H1 (cell line): ENCODE results near the gene ZC3H8. TPM values are rescaled to one million over a fixed set of nuclear protein-coding genes. Genes with fewer than 3 reads are reported as not detected.

Experiments used
- RAD21 ChIP-seq, 2 experiments: IDR thresholded peaks in 1 of 2; conservative IDR thresholded peaks in 1 of 2; 2 replicates each; pipeline ENCODE4 v1.6.1; 2011; ENCODE audit warnings: low read depth in 2 of 2, low read length in 2 of 2, improper control_type of control experiment in 1 of 2, inconsistent platforms in 1 of 2, mild to moderate bottlenecking in 1 of 2, moderate library complexity in 1 of 2
- SAP30 ChIP-seq: fragments of 300-600 bp; sonication (generic); IDR thresholded peaks from 2 replicates; pipeline ENCODE4 v1.7.1; 2012; ENCODE audit warnings: low read length, moderate library complexity, mild to moderate bottlenecking, inconsistent platforms; ENCODE audit not compliant: insufficient read depth, insufficient replicate concordance
- SP1 ChIP-seq: IDR thresholded peaks from 2 replicates; pipeline ENCODE4 v1.6.1; 2011; ENCODE audit warnings: low read depth, low read length
- TAF1 ChIP-seq: IDR thresholded peaks from 2 replicates; pipeline ENCODE4 v1.6.1; 2011; ENCODE audit warnings: mild to moderate bottlenecking, low read depth, low read length
- TEAD4 ChIP-seq: IDR thresholded peaks from 2 replicates; pipeline ENCODE4 v1.6.1; 2012; ENCODE audit warnings: low read depth, low read length, inconsistent platforms, mixed read lengths
- polyA plus RNA-seq, 7 experiments: library from polyadenylated mRNA; depleted of rRNA in 3 of 7; stranded (reverse) in 5 of 7; unstranded in 2 of 7; fragments of >200 nt in 5 of 7; fragments of 200-250 nt in 2 of 7; gene quantifications; 1 replicate in 5 of 7; 2 replicates in 1 of 7; 4 replicates in 1 of 7; pipeline versions ENCODE4 v1.2.1 to v1.2.3, GENCODE V29; 2011 to 2013; ENCODE audit warnings: missing spikeins in 2 of 7, mixed read lengths in 2 of 7
- total RNA-seq: library from RNA; stranded (reverse); fragmentation: NEBNext Ultra II Directional; extraction: Animal tissue kit (Norgen Biotek cat#: 25700); gene quantifications from 2 replicates; pipeline ENCODE4 v1.2.1, GENCODE V29; 2021
- TF ChIP-seq, protein P1 (sequence below): fragments of 300-600 bp; sonication (generic); IDR thresholded peaks from 2 replicates; pipeline ENCODE4 v1.7.1; 2012; ENCODE audit warnings: low read length, moderate library complexity, mild to moderate bottlenecking, inconsistent platforms; ENCODE audit not compliant: insufficient replicate concordance

ZC3H8 gene
- total and polyA plus RNA-seq, 2 of the 8 experiments (the other 6 are each of a cell fraction or from before 2014, with no cell fraction given): 1.9 to 7.1 TPM

DNA sequence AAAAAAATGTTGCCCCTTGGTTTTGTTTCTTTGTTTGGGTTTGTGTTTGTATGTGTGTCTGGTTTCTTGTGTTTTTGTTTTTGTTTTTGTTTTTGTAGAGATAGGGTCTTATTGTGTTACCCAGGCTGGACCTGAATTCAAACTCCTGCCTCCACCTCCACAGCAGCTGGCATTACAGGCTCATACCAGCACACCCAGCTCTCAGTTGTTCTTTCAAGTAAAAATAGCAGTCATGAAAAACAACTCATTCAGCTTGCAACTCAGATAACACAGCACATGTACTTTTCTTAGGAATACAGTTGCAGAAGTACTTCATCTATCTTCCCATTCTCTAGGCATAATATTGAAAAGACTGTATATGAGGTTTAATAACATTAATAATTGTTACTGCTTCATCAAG is 37.0 kb downstream of the ZC3H8 start (continued):
- TF ChIP-seq, protein P1, sequence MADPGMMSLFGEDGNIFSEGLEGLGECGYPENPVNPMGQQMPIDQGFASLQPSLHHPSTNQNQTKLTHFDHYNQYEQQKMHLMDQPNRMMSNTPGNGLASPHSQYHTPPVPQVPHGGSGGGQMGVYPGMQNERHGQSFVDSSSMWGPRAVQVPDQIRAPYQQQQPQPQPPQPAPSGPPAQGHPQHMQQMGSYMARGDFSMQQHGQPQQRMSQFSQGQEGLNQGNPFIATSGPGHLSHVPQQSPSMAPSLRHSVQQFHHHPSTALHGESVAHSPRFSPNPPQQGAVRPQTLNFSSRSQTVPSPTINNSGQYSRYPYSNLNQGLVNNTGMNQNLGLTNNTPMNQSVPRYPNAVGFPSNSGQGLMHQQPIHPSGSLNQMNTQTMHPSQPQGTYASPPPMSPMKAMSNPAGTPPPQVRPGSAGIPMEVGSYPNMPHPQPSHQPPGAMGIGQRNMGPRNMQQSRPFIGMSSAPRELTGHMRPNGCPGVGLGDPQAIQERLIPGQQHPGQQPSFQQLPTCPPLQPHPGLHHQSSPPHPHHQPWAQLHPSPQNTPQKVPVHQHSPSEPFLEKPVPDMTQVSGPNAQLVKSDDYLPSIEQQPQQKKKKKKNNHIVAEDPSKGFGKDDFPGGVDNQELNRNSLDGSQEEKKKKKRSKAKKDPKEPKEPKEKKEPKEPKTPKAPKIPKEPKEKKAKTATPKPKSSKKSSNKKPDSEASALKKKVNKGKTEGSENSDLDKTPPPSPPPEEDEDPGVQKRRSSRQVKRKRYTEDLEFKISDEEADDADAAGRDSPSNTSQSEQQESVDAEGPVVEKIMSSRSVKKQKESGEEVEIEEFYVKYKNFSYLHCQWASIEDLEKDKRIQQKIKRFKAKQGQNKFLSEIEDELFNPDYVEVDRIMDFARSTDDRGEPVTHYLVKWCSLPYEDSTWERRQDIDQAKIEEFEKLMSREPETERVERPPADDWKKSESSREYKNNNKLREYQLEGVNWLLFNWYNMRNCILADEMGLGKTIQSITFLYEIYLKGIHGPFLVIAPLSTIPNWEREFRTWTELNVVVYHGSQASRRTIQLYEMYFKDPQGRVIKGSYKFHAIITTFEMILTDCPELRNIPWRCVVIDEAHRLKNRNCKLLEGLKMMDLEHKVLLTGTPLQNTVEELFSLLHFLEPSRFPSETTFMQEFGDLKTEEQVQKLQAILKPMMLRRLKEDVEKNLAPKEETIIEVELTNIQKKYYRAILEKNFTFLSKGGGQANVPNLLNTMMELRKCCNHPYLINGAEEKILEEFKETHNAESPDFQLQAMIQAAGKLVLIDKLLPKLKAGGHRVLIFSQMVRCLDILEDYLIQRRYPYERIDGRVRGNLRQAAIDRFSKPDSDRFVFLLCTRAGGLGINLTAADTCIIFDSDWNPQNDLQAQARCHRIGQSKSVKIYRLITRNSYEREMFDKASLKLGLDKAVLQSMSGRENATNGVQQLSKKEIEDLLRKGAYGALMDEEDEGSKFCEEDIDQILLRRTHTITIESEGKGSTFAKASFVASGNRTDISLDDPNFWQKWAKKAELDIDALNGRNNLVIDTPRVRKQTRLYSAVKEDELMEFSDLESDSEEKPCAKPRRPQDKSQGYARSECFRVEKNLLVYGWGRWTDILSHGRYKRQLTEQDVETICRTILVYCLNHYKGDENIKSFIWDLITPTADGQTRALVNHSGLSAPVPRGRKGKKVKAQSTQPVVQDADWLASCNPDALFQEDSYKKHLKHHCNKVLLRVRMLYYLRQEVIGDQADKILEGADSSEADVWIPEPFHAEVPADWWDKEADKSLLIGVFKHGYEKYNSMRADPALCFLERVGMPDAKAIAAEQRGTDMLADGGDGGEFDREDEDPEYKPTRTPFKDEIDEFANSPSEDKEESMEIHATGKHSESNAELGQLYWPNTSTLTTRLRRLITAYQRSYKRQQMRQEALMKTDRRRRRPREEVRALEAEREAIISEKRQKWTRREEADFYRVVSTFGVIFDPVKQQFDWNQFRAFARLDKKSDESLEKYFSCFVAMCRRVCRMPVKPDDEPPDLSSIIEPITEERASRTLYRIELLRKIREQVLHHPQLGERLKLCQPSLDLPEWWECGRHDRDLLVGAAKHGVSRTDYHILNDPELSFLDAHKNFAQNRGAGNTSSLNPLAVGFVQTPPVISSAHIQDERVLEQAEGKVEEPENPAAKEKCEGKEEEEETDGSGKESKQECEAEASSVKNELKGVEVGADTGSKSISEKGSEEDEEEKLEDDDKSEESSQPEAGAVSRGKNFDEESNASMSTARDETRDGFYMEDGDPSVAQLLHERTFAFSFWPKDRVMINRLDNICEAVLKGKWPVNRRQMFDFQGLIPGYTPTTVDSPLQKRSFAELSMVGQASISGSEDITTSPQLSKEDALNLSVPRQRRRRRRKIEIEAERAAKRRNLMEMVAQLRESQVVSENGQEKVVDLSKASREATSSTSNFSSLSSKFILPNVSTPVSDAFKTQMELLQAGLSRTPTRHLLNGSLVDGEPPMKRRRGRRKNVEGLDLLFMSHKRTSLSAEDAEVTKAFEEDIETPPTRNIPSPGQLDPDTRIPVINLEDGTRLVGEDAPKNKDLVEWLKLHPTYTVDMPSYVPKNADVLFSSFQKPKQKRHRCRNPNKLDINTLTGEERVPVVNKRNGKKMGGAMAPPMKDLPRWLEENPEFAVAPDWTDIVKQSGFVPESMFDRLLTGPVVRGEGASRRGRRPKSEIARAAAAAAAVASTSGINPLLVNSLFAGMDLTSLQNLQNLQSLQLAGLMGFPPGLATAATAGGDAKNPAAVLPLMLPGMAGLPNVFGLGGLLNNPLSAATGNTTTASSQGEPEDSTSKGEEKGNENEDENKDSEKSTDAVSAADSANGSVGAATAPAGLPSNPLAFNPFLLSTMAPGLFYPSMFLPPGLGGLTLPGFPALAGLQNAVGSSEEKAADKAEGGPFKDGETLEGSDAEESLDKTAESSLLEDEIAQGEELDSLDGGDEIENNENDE: no peak
- TF ChIP-seq TAF1 (no peak), RAD21 (IDR thresholded peaks at IDR 0.05 in 1 of 2, conservative IDR thresholded peaks at IDR 0.05 in 1 of 2; ENCODE audit: low read depth in 2 of 2, low read length in 2 of 2) (no peak), SP1 (no peak), SAP30 (no peak), TEAD4 (no peak)
- TF ChIP-seq, all 59 proteins: peak for 0
